Breast epithelium (tissue), 3 donors: ENCODE measurements around the gene HOXA6.

Source experiments
- CTCF ChIP-seq, 3 donors: fragments of 450-650 bp; IDR thresholded peaks; one replicate each; pipeline ENCODE4 v1.5.1; 2016 to 2017; ENCODE audit warnings: antibody characterized with exemption in 3 of 3, mild to moderate bottlenecking in 3 of 3, moderate library complexity in 3 of 3
- POLR2A ChIP-seq: fragments of 450-650 bp; IDR thresholded peaks from one replicate; pipeline ENCODE4 v1.6.1; 2016; ENCODE audit warnings: antibody characterized with exemption, mild to moderate bottlenecking, moderate library complexity

GRCh38 chr7:27172823-27173510 is 25.4 kb upstream of the HOXA6 start:
- TF ChIP-seq POLR2A (no peak), CTCF (IDR thresholded peaks at IDR 0.05) (no peak)
